Measurements from ENCODE around the gene DIO2. TPM values are rescaled to one million over a fixed set of nuclear protein-coding genes. Genes with fewer than 3 reads are reported as not detected.

The DIO2 gene
- not detected in 2 replicates for total RNA-seq

DNA sequence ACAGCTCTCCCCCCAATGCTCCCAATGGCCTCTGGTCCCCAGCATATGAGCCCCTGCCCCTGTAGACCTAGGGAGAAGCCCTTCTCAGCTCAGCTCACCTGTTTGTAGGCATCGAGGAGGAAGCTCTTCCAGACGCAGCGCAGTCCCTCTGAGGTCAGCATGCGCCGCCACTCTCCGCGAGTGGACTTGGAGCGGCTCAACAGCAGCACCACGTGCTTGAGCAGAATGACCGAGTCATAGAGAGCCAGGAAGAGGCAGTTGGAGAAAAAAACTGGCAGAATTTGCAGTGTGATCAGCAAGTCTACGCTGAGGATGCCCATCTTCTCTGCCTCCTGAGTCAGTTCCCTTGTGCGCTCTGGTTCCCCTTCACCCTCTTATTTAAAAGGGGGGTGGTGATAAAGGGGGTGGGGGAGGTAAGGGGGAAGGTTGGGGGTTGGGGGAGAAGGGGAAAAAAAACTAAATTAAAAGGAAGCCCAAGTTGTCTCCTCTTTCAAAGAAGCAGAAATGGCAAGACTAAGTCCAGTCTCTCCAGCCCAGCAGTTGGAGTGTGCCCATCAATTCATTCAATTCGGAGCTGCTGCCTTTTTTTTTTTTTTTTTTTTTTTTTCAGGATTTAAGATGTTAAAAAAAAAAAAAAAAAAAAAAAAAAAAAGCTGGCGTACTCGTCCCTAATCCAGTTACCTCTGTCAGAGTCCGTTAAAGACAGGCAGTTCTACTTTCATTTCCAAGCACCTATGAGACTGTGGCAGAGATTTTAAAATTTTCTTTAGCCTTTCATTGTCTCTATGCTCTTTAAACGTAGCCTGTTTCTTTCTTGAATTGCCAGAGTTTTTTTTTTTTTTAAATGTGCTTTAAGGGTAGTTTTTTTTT, at the start of gene DIO2:
DIO2 (minus strand) TSS at position 352 of the 870 bp plus-strand sequence; CDS start at position 320, 32 bp downstream.

Measured in vein endothelial cell (primary cell).